ENCODE measurements around the gene CCL19. TPM values are rescaled to one million over a fixed set of nuclear protein-coding genes. Genes with fewer than 3 reads are reported as not detected.

The CCL19 gene
- total RNA-seq, 1 experiment from 2014 or later, result not detected

GRCh38 chr9:34647084-34647403 lies 44.0 kb downstream of the CCL19 start:
- no TSS peak for BruUV-seq (replicated peaks)
- H3K36me3 ChIP-seq (ENCODE audit: control insufficient read depth in 1 of 2, insufficient read depth in 2 of 2, low read length in 2 of 2), result peaks cover 0 to 6% of the 10 kb centered on the region in 2 experiments; a peak in 1 of 4 replicates
- no peaks in the 10 kb centered on the region for H3K27me3 ChIP-seq (ENCODE audit: insufficient read depth, low read length)
- H3K27ac ChIP-seq (ENCODE audit: low read depth, low read length), result peak overlapping the region; percentile 92
- no peak overlapping the region for H2AFZ ChIP-seq (ENCODE audit: low read depth, low read length, poor library complexity, severe bottlenecking)
- CTCF ChIA-PET, result interaction anchor here (1.2 to 2.0 kb wide), 5 partner anchors 9 to 56 kb away, joined by 3 to 12 read pairs (median 8); no protein-coding TSS in a partner anchor
- intact Hi-C loops (cut with micrococcal nuclease), result no loop called here
- DNase-seq (ENCODE audit: low read depth, low spot score) (no peak), ATAC-seq (peak; percentile 10)
- RAD21 ChIA-PET (ENCODE audit: low non-redundant PET in 1 of 2, low total read pairs in 2 of 2, uncharacterized antibody in 2 of 2, unreplicated experiment in 2 of 2), result no interaction called here
- no peaks in the 10 kb centered on the region for H3K9me2 ChIP-seq (ENCODE audit: insufficient read depth)
- no peaks in the 10 kb centered on the region for H3K9me3 ChIP-seq (ENCODE audit: control insufficient read depth in 1 of 2, insufficient read depth in 1 of 2, low read depth in 1 of 2, low read length in 2 of 2)
- H3K4me1 ChIP-seq (ENCODE audit: control insufficient read depth in 1 of 2, insufficient read depth in 2 of 2, low read length in 2 of 2), result peaks cover 17 to 39% of the 10 kb centered on the region in 2 experiments; a peak in 3 of 4 replicates
- H3K79me2 ChIP-seq (ENCODE audit: insufficient read depth, low read length), result peaks cover 6% of the 10 kb centered on the region; the same call in 1 of the 2 replicates
- H4K20me1 ChIP-seq (ENCODE audit: insufficient read depth), result no peaks in the 10 kb centered on the region
- peak overlapping the region; percentile 87 for H3K4me2 ChIP-seq (ENCODE audit: low read length)
- TF ChIP-seq ZFX (IDR thresholded peaks at IDR 0.05), result peak; percentile 61; the same call in 1 of the 2 replicates
- no peak for TF ChIP-seq SIN3A (IDR thresholded peaks at IDR 0.05; ENCODE audit: low read depth)
- H3K9ac ChIP-seq (ENCODE audit: low read length), result peak overlapping the region; percentile 71
- POLR2A ChIA-PET, result interaction anchor here (1.5 to 2.9 kb wide), 2 partner anchors 9 to 18 kb away, joined by 9 to 26 read pairs; partner anchors contain the start of gene SIGMAR1
- H3K4me3 ChIP-seq (replicated peaks in 1 of 2; ENCODE audit: low read depth in 1 of 2, low read length in 2 of 2), result peak overlapping the region; percentile 80 to 85

- Histone ChIP-seq H3K36me3 (ENCODE audit: control insufficient read depth in 1 of 2, insufficient read depth in 2 of 2, low read length in 2 of 2) (peaks cover 0 to 6% of the 10 kb centered on the region in 2 experiments; a peak in 1 of 4 replicates), H3K27me3 (ENCODE audit: insufficient read depth, low read length) (no peaks in the 10 kb centered on the region), H3K9me3 (ENCODE audit: control insufficient read depth in 1 of 2, insufficient read depth in 1 of 2, low read depth in 1 of 2, low read length in 2 of 2) (no peaks in the 10 kb centered on the region), H3K9ac (ENCODE audit: low read length) (peak within 1 kb of the TSS; percentile 71), H2AFZ (ENCODE audit: low read depth, low read length, poor library complexity, severe bottlenecking) (no peak within 1 kb of the TSS), H3K79me2 (ENCODE audit: insufficient read depth, low read length) (peaks cover 6% of the 10 kb centered on the region; the same call in 1 of the 2 replicates), H3K4me1 (ENCODE audit: control insufficient read depth in 1 of 2, insufficient read depth in 2 of 2, low read length in 2 of 2) (peaks cover 20 to 37% of the 10 kb centered on the region in 2 experiments; a peak in 3 of 4 replicates), H3K9me2 (ENCODE audit: insufficient read depth) (no peaks in the 10 kb centered on the region), H3K27ac (ENCODE audit: low read depth, low read length) (peak within 1 kb of the TSS; percentile 92), H4K20me1 (ENCODE audit: insufficient read depth) (no peaks in the 10 kb centered on the region), H3K4me3 (replicated peaks in 1 of 2; ENCODE audit: low read depth in 1 of 2, low read length in 2 of 2) (peak within 1 kb of the TSS; percentile 80 to 85), H3K4me2 (ENCODE audit: low read length) (peak within 1 kb of the TSS; percentile 87)
- ChIA-PET POLR2A (interaction anchor here (1.5 to 2.9 kb wide), 2 partner anchors 9 to 18 kb away, joined by 9 to 26 read pairs; partner anchors contain the start of gene SIGMAR1), RAD21 (ENCODE audit: low non-redundant PET in 1 of 2, low total read pairs in 2 of 2, uncharacterized antibody in 2 of 2, unreplicated experiment in 2 of 2) (no interaction called here), CTCF (interaction anchor here (1.2 to 2.0 kb wide), 5 partner anchors 8 to 56 kb away, joined by 3 to 12 read pairs (median 8); no protein-coding TSS in a partner anchor)
- DNase-seq (ENCODE audit: low read depth, low spot score) (peak; percentile 65), ATAC-seq (peak; percentile 88)
- TSS peak; percentile 60 for BruUV-seq (replicated peaks)
- intact Hi-C loops (cut with micrococcal nuclease), result no loop called here
- TF ChIP-seq POLR2A (IDR thresholded peaks at IDR 0.05; ENCODE audit: borderline replicate concordance, extremely low read depth, insufficient read depth, insufficient read length), result peak; percentile 85
- TF ChIP-seq EZH2phosphoT487 (IDR thresholded peaks at IDR 0.05; ENCODE audit: borderline replicate concordance), result no peak
- TF ChIP-seq CEBPB (IDR thresholded peaks at IDR 0.05; ENCODE audit: low read depth), result no peak
- TF ChIP-seq ZBTB33 (IDR thresholded peaks at IDR 0.05; ENCODE audit: extremely low read depth, insufficient replicate concordance, low read length), result no peak
- TF ChIP-seq SRF (IDR thresholded peaks at IDR 0.05; ENCODE audit: low read depth), result no peak
- TF ChIP-seq SIN3A (IDR thresholded peaks at IDR 0.05; ENCODE audit: low read depth), result no peak
- peak; percentile 53 for TF ChIP-seq YY1 (IDR thresholded peaks at IDR 0.05; ENCODE audit: extremely low read depth, insufficient replicate concordance, low read depth, low read length)
- no peak for TF ChIP-seq REST (IDR thresholded peaks at IDR 0.05; ENCODE audit: low read depth)
- peak; percentile 88 for TF ChIP-seq ZFX (IDR thresholded peaks at IDR 0.05)
- TF ChIP-seq SP1 (IDR thresholded peaks at IDR 0.05; ENCODE audit: low read depth), result no peak
- no peak for TF ChIP-seq MAX (IDR thresholded peaks at IDR 0.05)
- TF ChIP-seq JUND (IDR thresholded peaks at IDR 0.05), result no peak
Observed at GRCh38 chr9:34646211-34647083, 44.6 kb downstream of the CCL19 start, which contains the start of gene GALT. GALT (plus strand) TSS chr9:34646675; CDS start chr9:34646705, 30 bp downstream.

Measured in HCT116 (cell line).